Astrocyte of the hippocampus (primary cell): ENCODE results near the gene TRPM2.

Experiments
- DNase-seq: peaks from one replicate; pipeline ENCODE4 v3.0.0; 2011; ENCODE audit warnings: low read depth, low spot score

Gene TRPM2

DNA sequence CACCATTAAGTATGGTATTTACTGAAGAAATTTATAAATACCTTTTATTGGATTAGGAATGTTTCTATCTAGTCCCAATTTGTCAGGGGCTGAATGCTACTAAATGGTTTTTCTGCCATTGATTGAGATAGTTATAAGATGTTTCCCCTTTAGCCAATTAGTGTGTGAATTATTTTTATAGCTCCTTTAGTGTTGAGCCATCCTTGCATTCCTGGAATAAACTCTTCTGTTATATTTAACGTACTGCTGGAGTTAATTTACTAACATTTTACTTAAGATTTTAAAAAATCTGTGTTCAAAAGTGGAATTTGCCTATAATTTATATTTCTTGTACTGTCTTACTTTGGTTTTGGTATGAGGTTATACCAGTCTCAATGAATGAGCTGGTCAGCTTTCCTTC, 76.5 kb downstream of the TRPM2 start:
- DNase-seq: no peak

- no peak for DNase-seq
These were observed 77.9 kb downstream of the TRPM2 start for GRCh38 chr21:44431300-44431699.

DNA sequence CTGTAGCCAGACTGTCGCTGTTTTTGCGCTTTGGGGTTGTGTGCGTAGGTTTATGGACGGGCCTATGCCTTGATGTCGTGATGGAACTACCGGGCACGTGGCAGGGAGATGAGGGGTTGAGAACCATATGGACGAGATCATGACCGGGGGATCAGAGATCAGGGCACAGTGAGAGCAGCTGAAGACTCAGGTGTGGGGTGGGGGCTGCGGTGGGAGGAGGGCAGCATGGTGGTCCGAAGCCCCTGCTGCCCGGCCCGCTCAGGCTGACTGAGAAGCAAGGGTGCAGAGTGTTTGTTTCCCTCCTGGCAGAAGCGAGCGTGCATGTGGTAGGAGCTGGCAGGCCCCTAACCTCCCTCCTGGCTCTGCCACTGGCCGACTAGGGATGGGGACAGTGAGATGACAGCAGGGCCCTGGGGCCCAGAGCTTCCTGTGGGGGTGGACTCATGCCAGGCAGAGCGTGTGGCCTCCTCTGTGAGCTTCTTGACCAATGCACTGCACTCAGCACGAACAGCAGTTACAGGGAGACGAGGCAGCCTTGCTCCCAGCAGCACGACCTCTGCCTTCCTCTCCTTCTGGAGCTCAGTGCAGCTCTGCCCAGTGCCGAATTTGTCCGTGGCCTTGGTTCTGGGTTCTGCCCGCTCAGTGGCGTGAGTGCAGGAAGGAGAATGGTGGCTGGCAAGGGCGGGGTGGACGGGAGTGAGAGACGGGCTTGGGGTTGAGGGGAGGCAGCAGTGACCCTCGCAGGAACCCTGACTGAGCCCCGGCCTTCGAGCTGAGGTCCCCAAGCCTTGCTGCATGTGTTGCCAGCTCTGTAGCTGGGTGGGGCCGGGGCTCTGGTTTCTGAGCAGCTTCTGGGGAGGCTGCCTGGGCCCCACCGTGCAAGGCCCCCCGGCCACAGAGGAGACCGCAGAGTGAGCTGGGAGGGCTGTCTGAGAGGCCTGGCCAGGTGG, 79.7 kb downstream of the TRPM2 start:
- no peak for DNase-seq

GRCh38 chr21:44433791-44434567, 80.6 kb downstream of the TRPM2 start:
- DNase-seq: no peak

- no peak for DNase-seq
These were observed 81.1 kb downstream of the TRPM2 start for GRCh38 chr21:44434568-44434925.

- no peak for DNase-seq
These were observed 81.7 kb downstream of the TRPM2 start for GRCh38 chr21:44434936-44435635.

DNA sequence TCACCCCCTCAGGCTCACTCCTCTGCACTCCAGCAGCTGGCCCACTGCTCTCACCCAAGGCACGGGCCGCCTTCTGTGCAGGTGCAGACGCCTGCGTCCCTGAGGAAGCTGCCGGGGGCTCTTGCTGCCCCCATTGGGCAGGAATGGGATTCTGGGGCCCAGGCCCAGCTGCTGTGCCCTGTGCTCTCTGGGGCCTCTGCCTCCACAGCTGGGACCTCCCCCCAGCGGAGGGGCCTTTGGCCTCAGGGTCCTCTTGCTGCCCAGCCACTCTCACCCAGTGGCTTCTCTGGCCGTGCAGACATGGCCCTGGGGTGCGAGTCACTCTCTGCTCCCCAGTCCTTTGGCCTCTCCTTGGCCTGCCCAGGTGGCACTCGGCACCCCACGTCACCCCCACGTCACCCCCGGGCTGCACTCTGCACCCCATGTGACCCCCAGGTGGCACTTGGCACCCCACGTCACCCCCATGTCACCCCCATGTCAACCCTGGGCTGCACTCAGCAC, 82.7 kb downstream of the TRPM2 start:
- no peak for DNase-seq

- DNase-seq: no peak
These were observed 83.5 kb downstream of the TRPM2 start for GRCh38 chr21:44436958-44437357.

DNA sequence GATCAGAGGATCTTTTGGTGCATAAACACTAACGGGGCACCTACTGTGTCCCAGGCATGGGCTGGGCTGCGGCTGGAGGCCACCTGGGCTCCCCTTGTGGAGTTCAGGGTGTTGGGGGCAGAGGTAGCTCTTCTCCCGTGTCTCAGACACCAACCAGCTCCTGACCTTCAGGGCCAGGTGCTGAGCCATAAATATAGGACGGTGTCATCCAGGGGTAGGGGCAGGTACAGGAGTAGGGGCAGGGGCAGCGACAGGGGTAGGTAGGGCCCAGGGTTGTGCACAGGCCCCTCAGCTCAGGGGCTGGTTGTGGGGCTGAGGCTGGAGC, 83.9 kb downstream of the TRPM2 start:
- DNase-seq: no peak

- no peak for DNase-seq
These were observed 84.4 kb downstream of the TRPM2 start for GRCh38 chr21:44437696-44438431.

- DNase-seq: no peak
These were observed 85.2 kb downstream of the TRPM2 start for GRCh38 chr21:44438531-44439210.

DNA sequence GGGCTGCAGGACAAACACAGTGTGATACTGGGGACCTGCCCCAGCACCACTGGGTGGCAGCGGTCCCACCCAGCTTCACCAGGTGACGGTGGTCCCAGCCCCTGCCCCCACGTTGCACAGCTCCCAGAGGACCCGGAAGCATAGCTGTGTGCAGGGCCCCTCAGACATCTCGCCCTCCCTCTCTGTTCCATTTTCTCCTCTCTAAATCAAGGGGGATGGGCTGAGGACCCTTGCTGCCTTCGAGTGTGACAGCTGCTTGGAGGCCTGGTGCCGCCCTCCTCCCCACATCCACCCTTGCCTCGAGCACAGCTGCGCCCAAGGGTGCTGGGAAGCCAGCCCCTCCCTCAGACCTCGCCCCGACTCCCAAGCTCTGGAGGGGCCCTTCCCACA, 85.8 kb downstream of the TRPM2 start:
- no peak for DNase-seq

DNA sequence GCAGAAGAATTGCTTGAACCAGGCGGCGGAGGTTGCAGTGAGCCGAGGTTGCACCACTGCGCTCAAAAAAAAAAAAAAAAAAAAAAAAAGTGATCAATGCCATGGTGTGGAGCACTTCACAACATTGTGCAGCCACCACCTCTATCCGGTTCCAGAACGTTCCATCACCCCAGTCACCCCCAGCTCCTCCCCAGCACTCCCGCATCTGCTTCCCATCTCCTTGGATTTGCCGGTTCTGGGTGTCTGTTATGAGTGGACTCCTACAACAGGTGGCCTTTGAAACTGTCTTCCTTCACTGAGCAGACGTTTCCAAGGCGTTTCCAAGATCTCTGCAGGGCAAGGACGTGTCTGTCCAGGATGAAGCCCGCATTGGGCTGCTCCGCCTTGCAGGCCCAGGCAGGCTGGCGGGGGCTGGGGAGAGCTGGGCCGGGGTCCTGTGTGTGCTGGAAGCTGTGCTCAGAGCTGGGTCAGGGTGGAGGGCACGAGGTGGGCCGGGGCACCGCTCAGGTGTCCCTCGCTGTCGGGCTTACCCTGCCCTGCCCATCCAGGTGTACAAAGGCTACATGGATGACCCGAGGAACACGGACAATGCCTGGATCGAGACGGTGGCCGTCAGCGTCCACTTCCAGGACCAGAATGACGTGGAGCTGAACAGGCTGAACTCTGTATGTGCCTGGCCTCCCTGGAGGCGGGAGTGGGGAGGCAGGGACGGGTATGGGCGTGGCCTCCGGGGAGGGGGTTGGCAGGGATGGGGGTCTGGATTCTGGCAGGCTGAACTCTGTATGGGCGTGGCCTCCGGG, 87.0 kb downstream of the TRPM2 start:
- no peak for DNase-seq

DNA sequence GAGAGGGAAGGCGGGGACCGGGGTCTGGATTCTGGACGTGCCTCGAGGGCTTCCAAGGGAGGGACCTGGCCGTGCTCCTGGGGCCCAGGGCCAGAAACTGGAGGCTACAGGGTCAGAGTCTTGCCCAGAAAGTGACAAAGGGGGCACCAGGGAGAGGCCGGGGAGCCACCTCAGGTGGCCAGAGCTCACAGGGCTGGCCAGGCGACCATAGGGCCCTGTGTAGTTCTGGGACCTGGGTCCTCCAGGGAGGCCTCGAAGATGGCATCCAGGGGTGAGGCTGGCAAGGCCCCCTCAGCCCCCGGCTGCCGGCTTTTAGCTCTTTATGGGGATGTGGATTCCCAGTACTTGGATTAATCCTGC, 87.6 kb downstream of the TRPM2 start:
- DNase-seq: no peak

- no peak for DNase-seq
These were observed 88.3 kb downstream of the TRPM2 start for GRCh38 chr21:44441581-44442265.

DNA sequence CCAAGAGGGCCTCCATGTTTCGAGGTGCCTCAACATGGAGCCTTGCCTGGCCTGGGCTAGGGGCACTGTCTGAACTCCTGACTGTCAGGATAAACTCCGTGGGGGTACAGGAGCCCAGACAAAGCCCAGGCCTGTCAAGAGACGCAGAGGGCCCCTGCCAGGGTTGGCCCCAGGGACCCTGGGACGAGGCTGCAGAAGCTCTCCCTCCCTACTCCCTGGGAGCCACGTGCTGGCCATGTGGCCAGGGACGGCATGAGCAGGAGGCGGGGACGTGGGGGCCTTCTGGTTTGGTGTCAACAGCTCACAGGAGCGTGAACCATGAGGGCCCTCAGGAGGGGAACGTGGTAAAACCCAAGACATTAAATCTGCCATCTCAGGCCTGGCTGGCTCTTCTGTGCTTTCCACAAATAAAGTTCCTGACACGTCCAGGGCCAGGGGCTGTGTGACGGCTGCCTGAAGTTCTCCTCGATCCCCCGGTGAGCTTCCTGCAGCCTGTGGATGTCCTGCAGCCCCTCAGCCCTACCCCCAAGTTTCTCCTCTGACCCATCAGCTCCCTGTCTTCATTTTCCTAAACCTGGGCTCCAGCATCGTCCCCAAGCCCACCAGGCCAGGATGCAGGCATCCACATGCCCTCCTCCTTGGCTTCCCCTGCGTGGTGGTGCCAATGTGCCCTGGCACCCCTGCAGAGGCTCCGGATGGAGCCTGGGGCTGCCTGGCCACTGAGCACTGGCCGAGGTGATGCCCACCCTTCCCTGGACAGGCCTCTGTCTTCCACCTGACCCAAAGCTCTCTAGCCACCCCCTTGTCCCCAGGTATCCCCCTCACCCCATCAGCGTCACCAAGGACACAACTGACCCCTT, 89.1 kb downstream of the TRPM2 start:
- DNase-seq: no peak

DNA sequence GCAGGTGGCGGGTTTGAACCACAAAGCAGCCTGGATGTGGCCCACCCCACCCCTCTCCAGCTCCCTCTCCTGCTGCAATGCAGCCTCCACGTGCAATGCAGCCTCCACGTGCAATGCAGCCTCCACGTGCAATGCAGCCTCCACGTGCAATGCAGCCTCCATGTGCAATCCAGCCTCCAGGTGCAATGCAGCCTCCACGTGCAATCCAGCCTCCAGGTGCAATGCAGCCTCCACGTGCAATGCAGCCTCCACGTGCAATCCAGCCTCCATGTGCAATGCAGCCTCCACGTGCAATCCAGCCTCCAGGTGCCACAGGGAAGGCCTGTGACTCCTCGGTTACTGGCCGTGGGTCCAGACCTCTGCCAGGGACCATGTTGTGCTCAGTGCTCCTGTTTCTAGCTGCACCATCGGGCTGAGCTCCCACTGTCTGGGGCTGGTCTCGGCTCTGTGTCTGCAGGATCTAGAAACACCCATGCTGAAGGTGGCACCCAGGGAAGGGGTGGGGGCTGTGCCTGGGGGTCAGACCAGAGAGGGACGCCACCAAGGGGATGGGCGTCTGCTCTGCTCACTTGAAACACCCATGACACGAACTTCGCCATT, 90.0 kb downstream of the TRPM2 start:
- no peak for DNase-seq

- DNase-seq: no peak
These were observed 90.5 kb downstream of the TRPM2 start for GRCh38 chr21:44443891-44444285.
